Endothelial cell of umbilical vein (primary cell): ENCODE results near the gene GLT8D1. TPM values are rescaled to one million over a fixed set of nuclear protein-coding genes. Genes with fewer than 3 reads are reported as not detected.

Experiments used
- BruUV-seq: library from RNA; stranded (reverse); fragments of 400-500 nt; replicated peaks from 2 replicates; lab custom pipeline; 2021; lab: Mats Ljungman, UMichigan
- CTCF ChIA-PET: fragments of 300-600, 350-600 bp; sonication (Branson Sonifier 250); formaldehyde crosslinking; loops from one replicate; lab custom pipeline; 2021; ENCODE audit warnings: antibody characterized with exemption, inconsistent platforms; lab: Charles Lee
- POLR2A ChIA-PET: fragments of 300-600, 350-600 bp; sonication (Branson Sonifier 250); formaldehyde crosslinking; loops from one replicate; lab custom pipeline; 2021; ENCODE audit warnings: antibody characterized with exemption, inconsistent platforms; lab: Charles Lee
- DNase-seq: peaks from one replicate; pipeline ENCODE4 v3.0.0-alpha.2; 2011; ENCODE audit warnings: low read depth, low spot score
- FAIRE-seq: peaks from 2 replicates; lab custom pipeline; 2011; peaks lifted over from hg19 to GRCh38; lab: Jason Lieb, UNC
- H2AFZ ChIP-seq: 2 replicates; pipeline ENCODE4 v1.6.0; 2012; ENCODE audit warnings: low read depth, low read length, control low read depth, inconsistent platforms
- H3K27ac ChIP-seq: 2 replicates; pipeline ENCODE4 v1.5.1; 2011; ENCODE audit warnings: low read depth, mild to moderate bottlenecking, control low read depth, low read length, moderate library complexity; ENCODE audit not compliant: insufficient read depth
- H3K27me3 ChIP-seq, 2 experiments: 2 replicates each; pipeline versions ENCODE4 v1.6.0 to v1.6.1; 2011; ENCODE audit warnings: low read length in 2 of 2, mixed read lengths in 1 of 2; ENCODE audit not compliant: control insufficient read depth in 2 of 2, insufficient read depth in 2 of 2
- H3K36me3 ChIP-seq, 2 experiments: 2 replicates in 1 of 2; 3 replicates in 1 of 2; pipeline ENCODE4 v1.5.1; 2011; ENCODE audit warnings: low read length in 2 of 2, mild to moderate bottlenecking in 1 of 2, moderate library complexity in 1 of 2; ENCODE audit not compliant: control insufficient read depth in 2 of 2, insufficient read depth in 2 of 2; ENCODE audit errors: extremely low read depth in 1 of 2
- H3K4me1 ChIP-seq: 3 replicates; pipeline ENCODE4 v1.5.1; 2011; ENCODE audit warnings: mild to moderate bottlenecking, low read length; ENCODE audit not compliant: control insufficient read depth, insufficient read depth; ENCODE audit errors: extremely low read depth
- H3K4me2 ChIP-seq: 2 replicates; pipeline ENCODE4 v1.6.1; 2011; ENCODE audit warnings: low read length, control low read depth, mixed read lengths; ENCODE audit not compliant: insufficient read depth
- H3K4me3 ChIP-seq, 3 experiments: fragments of 200-600 bp in 1 of 3; sonication (generic), shearing (Covaris generic) in 1 of 3; replicated peaks in 1 of 3; 2 replicates each; pipeline ENCODE4 v1.5.1; 2011 to 2016; ENCODE audit warnings: control low read depth in 3 of 3, low read length in 3 of 3, mild to moderate bottlenecking in 2 of 3, inconsistent platforms in 1 of 3, low read depth in 1 of 3, moderate library complexity in 1 of 3; ENCODE audit not compliant: insufficient read depth in 1 of 3
- H3K79me2 ChIP-seq: 2 replicates; pipeline ENCODE4 v1.6.0; 2012; ENCODE audit warnings: low read length, inconsistent platforms; ENCODE audit not compliant: control insufficient read depth, insufficient read depth
- H3K9ac ChIP-seq: replicated peaks from 2 replicates; pipeline ENCODE3; 2011; ENCODE audit warnings: low read length, control low read depth; ENCODE audit not compliant: insufficient read depth; ENCODE audit errors: extremely low read depth
- H3K9me1 ChIP-seq: replicated peaks from 3 replicates; pipeline ENCODE4 v1.6.0; 2011; ENCODE audit warnings: mild to moderate bottlenecking, low read length; ENCODE audit not compliant: control insufficient read depth, insufficient read depth; ENCODE audit errors: extremely low read depth
- H3K9me3 ChIP-seq: replicated peaks from 2 replicates; pipeline ENCODE4 v1.5.1; 2012; ENCODE audit warnings: low read length, inconsistent platforms; ENCODE audit not compliant: control insufficient read depth, insufficient read depth
- H4K20me1 ChIP-seq: replicated peaks from 2 replicates; pipeline ENCODE3; 2011; ENCODE audit warnings: mild to moderate bottlenecking, low read length; ENCODE audit not compliant: control insufficient read depth, insufficient read depth; ENCODE audit errors: extremely low read depth
- EZH2 ChIP-seq: IDR thresholded peaks from 2 replicates; pipeline ENCODE4 v1.6.1; 2012; ENCODE audit warnings: borderline replicate concordance, low read depth, mild to moderate bottlenecking, moderate library complexity, low read length, inconsistent platforms; ENCODE audit not compliant: severe bottlenecking
- FOS ChIP-seq: IDR thresholded peaks from 2 replicates; pipeline ENCODE4 v1.6.1; 2011; ENCODE audit warnings: mild to moderate bottlenecking, low read length, moderate library complexity, borderline replicate concordance; ENCODE audit not compliant: insufficient read depth
- JUN ChIP-seq: IDR thresholded peaks from 2 replicates; pipeline ENCODE4 v1.6.1; 2011; ENCODE audit warnings: borderline replicate concordance, low read depth; ENCODE audit not compliant: insufficient read length, insufficient read depth
- POLR2A ChIP-seq: IDR thresholded peaks from 2 replicates; pipeline ENCODE4 v1.6.1; 2012; ENCODE audit warnings: low read depth, mild to moderate bottlenecking, control low read depth, low read length
- POLR2AphosphoS5 ChIP-seq: IDR thresholded peaks from 2 replicates; pipeline ENCODE4 v1.6.1; 2012; ENCODE audit warnings: low read depth, mild to moderate bottlenecking, control low read depth, low read length, moderate library complexity; ENCODE audit not compliant: insufficient read depth
- dilution Hi-C: fragments of 300-500 bp; cut with MboI; formaldehyde crosslinking; loops from one replicate; pipeline ENCODE4 v1.15.0; 2019; ENCODE audit warnings: low sequenced_read_pairs; ENCODE audit not compliant: extremely low pct_ligation_motif_present
- intact Hi-C: fragments of 100-400 bp; cut with micrococcal nuclease; formaldehyde crosslinking; loops from one replicate; pipeline ENCODE4 v1.10.0; 2022
- polyA plus RNA-seq, 4 experiments: library from polyadenylated mRNA; depleted of rRNA in 3 of 4; stranded (reverse) in 3 of 4; unstranded in 1 of 4; fragments of >200 nt; gene quantifications; 2 replicates each; pipeline versions ENCODE4 v1.2.1 to v1.2.3, GENCODE V29; 2011 to 2012; ENCODE audit warnings: missing spikeins in 1 of 4
- total RNA-seq: library from RNA; stranded (reverse); gene quantifications from 2 replicates; pipeline ENCODE4 v1.2.3, GENCODE V29; 2021
- TF ChIP-seq, protein P1 (sequence below), 2 donors: IDR thresholded peaks; 1 replicate in 1 of 2; 2 replicates in 1 of 2; pipeline ENCODE4 v1.5.1; 2011; ENCODE audit warnings: low read length in 2 of 2, mild to moderate bottlenecking in 2 of 2, moderate library complexity in 2 of 2, control low read depth in 1 of 2, inconsistent platforms in 1 of 2, low read depth in 1 of 2; ENCODE audit not compliant: insufficient read depth in 1 of 2; ENCODE audit errors: extremely low read depth in 1 of 2
- TF ChIP-seq, protein P2 (sequence below): IDR thresholded peaks from 2 replicates; pipeline ENCODE4 v1.6.1; 2011; ENCODE audit not compliant: insufficient read depth, insufficient read length

The GLT8D1 gene
- total and polyA plus RNA-seq, 2 donors (not counting 3 experiments of a cell fraction or from before 2014, with no cell fraction given): 63.7 to 73.5 TPM

DNA sequence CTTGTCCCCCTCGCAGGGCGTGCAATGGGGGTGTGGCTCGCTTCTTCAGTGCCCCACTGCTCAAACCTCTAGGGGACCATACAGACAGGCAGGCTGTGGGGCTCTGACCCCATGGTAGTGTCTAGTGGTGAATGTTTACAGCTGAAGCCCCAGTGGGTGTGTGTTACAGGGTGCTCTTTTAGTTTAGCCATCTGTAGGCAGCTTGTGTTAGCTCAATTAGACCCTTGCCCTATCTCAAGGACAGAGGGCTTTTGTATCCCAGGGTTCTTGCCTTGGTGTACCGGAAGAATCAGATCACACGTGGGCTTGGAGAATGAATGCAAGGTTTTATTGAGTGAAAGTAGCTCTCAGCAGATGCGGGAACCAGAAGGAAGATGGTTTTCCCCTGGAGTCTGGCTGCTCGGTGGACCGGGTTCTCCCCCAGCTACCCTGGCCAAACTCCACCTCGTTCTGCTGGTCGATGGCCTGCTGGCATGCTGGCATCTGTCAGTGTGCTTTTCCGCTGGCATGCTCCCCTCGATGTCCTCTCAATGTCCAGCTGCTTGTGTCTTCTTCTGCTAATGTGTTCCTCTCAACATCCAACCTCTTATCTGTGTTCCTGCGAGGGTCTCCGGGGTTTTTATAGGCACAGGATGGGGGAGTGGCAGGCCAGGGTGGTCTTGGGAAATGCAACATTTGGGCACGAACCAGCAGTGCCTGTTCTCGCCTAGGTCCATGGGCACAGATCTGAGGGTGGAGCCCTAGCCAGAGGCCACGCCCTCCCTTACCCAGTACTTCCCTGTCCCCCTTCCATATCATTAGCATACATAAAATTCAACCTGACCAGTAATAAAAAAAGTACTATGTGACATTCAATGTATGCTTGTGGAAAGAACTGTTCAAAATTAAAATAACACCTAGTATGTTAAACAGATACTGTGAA lies 7.0 kb upstream of the GLT8D1 start:
- FAIRE-seq: no peak

More for the DNA sequence above, 7.0 kb upstream of the GLT8D1 start:
- Histone ChIP-seq H3K9ac (no peak overlapping the region), H3K9me3 (no peaks in the 10 kb centered on the region), H3K36me3 (peaks cover 2 to 10% of the 10 kb centered on the region in 2 experiments), H3K9me1 (no peaks in the 10 kb centered on the region), H3K4me3 (no peak overlapping the region), H3K79me2 (peaks cover 3% of the 10 kb centered on the region), H2AFZ (no peak overlapping the region), H3K27me3 (no peaks in the 10 kb centered on the region), H4K20me1 (no peaks in the 10 kb centered on the region), H3K4me2 (no peak overlapping the region), H3K4me1 (peaks cover 2% of the 10 kb centered on the region), H3K27ac (no peak overlapping the region)
- ChIA-PET CTCF (no interaction called here), POLR2A (no interaction called here)
- dilution Hi-C loops: no loop called here
- intact Hi-C loops: no loop called here
- no peak for DNase-seq
- no TSS peak for BruUV-seq
- TF ChIP-seq POLR2AphosphoS5: no peak
- TF ChIP-seq, protein P1, sequence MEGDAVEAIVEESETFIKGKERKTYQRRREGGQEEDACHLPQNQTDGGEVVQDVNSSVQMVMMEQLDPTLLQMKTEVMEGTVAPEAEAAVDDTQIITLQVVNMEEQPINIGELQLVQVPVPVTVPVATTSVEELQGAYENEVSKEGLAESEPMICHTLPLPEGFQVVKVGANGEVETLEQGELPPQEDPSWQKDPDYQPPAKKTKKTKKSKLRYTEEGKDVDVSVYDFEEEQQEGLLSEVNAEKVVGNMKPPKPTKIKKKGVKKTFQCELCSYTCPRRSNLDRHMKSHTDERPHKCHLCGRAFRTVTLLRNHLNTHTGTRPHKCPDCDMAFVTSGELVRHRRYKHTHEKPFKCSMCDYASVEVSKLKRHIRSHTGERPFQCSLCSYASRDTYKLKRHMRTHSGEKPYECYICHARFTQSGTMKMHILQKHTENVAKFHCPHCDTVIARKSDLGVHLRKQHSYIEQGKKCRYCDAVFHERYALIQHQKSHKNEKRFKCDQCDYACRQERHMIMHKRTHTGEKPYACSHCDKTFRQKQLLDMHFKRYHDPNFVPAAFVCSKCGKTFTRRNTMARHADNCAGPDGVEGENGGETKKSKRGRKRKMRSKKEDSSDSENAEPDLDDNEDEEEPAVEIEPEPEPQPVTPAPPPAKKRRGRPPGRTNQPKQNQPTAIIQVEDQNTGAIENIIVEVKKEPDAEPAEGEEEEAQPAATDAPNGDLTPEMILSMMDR (IDR thresholded peaks at IDR 0.05; ENCODE audit: extremely low read depth in 1 of 2, insufficient read depth in 1 of 2, low read depth in 1 of 2, low read length in 2 of 2): no peak
- TF ChIP-seq JUN: no peak
- TF ChIP-seq FOS: no peak
- TF ChIP-seq, protein P2, sequence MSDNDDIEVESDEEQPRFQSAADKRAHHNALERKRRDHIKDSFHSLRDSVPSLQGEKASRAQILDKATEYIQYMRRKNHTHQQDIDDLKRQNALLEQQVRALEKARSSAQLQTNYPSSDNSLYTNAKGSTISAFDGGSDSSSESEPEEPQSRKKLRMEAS: no peak
- no peak for TF ChIP-seq EZH2
- no peak for TF ChIP-seq POLR2A
